PC-9 (cell line): ENCODE measurements around the gene MFAP2. TPM values are rescaled to one million over a fixed set of nuclear protein-coding genes. Genes with fewer than 3 reads are reported as not detected.

Source experiments
- BruUV-seq: library from RNA; stranded (reverse); fragments of 400-500 nt; replicated peaks from 2 replicates; lab custom pipeline; 2021; lab: Mats Ljungman, UMichigan
- CTCF ChIA-PET: fragments of 300-600 bp; sonication (Branson Sonifier 250); formaldehyde crosslinking; loops from one replicate; lab custom pipeline; 2022; ENCODE audit warnings: antibody characterized with exemption; lab: Charles Lee
- POLR2A ChIA-PET: fragments of 300-600 bp; sonication (Branson Sonifier 250); formaldehyde crosslinking; loops from one replicate; lab custom pipeline; 2022; ENCODE audit warnings: antibody characterized with exemption; ENCODE audit not compliant: unreplicated experiment; lab: Charles Lee
- DNase-seq, 2 experiments: peaks; one replicate each; pipeline versions ENCODE4 v3.0.0 to v3.0.0-alpha.2; 2015 to 2022; ENCODE audit warnings: mixed read lengths in 1 of 2
- H2AFZ ChIP-seq: fragments of 200-600 bp; sonication (generic); 2 replicates; pipeline ENCODE4 v1.8.1; 2017; ENCODE audit warnings: antibody characterized with exemption
- H3F3A ChIP-seq: fragments of 200-600 bp; sonication (generic); 2 replicates; pipeline ENCODE4 v1.8.1; 2017; ENCODE audit warnings: antibody characterized with exemption, mild to moderate bottlenecking, low read depth; ENCODE audit not compliant: insufficient read depth
- H3K27ac ChIP-seq: fragments of 200-600 bp; sonication (generic); 2 replicates; pipeline ENCODE4 v1.6.1; 2016; ENCODE audit warnings: mixed run types
- H3K27me3 ChIP-seq: fragments of 200-600 bp; sonication (generic); 2 replicates; pipeline ENCODE4 v1.6.1; 2016; ENCODE audit warnings: low read depth, mixed run types; ENCODE audit not compliant: insufficient read depth
- H3K36me3 ChIP-seq: fragments of 200-600 bp; sonication (generic); 2 replicates; pipeline ENCODE4 v1.6.1; 2016; ENCODE audit warnings: low read depth, mixed run types
- H3K4me1 ChIP-seq: fragments of 200-600 bp; sonication (generic); replicated peaks from 2 replicates; pipeline ENCODE4 v1.6.1; 2016; ENCODE audit warnings: mixed run types; ENCODE audit not compliant: insufficient read depth
- H3K4me2 ChIP-seq: fragments of 200-600 bp; sonication (generic); 2 replicates; pipeline ENCODE4 v1.6.1; 2017; ENCODE audit warnings: mixed run types
- H3K4me3 ChIP-seq: fragments of 200-600 bp; sonication (generic); 2 replicates; pipeline ENCODE4 v1.6.1; 2016; ENCODE audit warnings: mixed run types
- H3K79me2 ChIP-seq: fragments of 200-600 bp; sonication (generic); 2 replicates; pipeline ENCODE4 v1.6.1; 2017; ENCODE audit warnings: low read depth, mixed run types
- H3K9me2 ChIP-seq: fragments of 200-600 bp; sonication (generic); 2 replicates; pipeline ENCODE4 v1.8.1; 2017; ENCODE audit warnings: mild to moderate bottlenecking; ENCODE audit not compliant: insufficient read depth
- H3K9me3 ChIP-seq: fragments of 200-600 bp; sonication (generic); 2 replicates; pipeline ENCODE4 v1.8.1; 2016; ENCODE audit warnings: low read depth; ENCODE audit not compliant: insufficient read depth
- H4K20me1 ChIP-seq: fragments of 200-600 bp; sonication (generic); 2 replicates; pipeline ENCODE4 v1.8.1; 2017; ENCODE audit not compliant: insufficient read depth
- EZH2 ChIP-seq: fragments of 200-600 bp; sonication (generic); IDR thresholded peaks from 2 replicates; pipeline ENCODE4 v1.8.0; 2017; ENCODE audit warnings: antibody characterized with exemption, low read depth
- intact Hi-C: fragments of 100-400 bp; cut with micrococcal nuclease; formaldehyde crosslinking; loops from one replicate; pipeline ENCODE4 v1.10.0; 2022; ENCODE audit not compliant: unreplicated experiment
- total RNA-seq: library from RNA; stranded (reverse); gene quantifications from 2 replicates; pipeline ENCODE4 v1.2.3, GENCODE V29; 2021
- TF ChIP-seq, protein P1 (sequence below): fragments of 200-600 bp; sonication (generic); conservative IDR thresholded peaks from 2 replicates; pipeline ENCODE4 v1.6.1; 2017; ENCODE audit warnings: mixed run types, antibody characterized with exemption, mild to moderate bottlenecking, moderate library complexity

MFAP2 gene
- total RNA-seq, 1 experiment from 2014 or later: 6.3 TPM

DNA sequence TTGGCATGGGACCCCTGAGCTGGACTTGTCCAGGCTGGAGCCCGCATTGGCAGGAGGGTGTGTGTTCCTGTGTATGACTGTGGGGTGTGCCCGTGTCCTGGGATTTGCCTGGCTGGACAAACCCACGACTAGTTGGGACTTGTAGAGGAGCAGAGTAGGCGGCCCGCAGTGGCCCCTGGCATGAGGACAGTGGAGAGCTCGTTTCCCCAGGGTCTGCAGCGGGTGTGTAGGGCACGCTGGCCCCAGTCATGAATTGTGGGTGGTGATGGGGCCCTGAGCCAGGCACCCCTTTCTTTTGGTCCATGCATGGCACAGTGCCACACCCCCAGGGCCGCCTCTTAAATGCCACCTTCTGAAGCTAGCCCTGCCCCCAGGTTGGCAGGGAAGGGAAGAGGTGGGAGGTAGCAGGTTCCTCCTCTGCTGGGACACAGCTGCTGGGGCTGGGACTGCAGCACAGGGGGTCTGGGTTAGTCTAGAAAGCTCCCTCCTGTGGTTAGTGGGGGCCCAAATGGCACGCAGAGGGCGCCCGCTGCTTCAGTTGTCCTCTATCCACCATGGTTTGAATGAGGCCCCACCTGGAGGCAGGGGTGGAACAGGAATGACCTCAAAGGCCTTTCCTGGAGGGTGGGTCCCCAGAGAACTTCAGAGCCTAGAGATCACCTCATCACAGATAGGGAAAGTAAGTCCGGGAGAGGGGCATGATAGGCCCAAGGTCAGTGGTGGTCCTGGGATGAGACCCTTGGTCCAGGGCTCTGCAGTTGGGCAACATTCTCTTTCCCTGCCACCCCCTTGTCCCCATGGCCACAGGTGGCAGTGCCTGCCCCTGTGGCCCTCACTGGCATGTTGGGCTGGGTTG, 54.6 kb downstream of the MFAP2 start:
- BruUV-seq: no TSS peak
- H3K4me2 ChIP-seq: no peak overlapping the region
- no peak overlapping the region for H3K27ac ChIP-seq
- no peaks in the 10 kb centered on the region for H3K27me3 ChIP-seq
- H3K4me3 ChIP-seq: no peak overlapping the region
- no peaks in the 10 kb centered on the region for H4K20me1 ChIP-seq
- H2AFZ ChIP-seq: no peak overlapping the region
- CTCF ChIA-PET: no interaction called here
- H3K4me1 ChIP-seq: no peaks in the 10 kb centered on the region
- no peaks in the 10 kb centered on the region for H3K9me3 ChIP-seq
- H3K9me2 ChIP-seq: no peaks in the 10 kb centered on the region
- DNase-seq: no peak
- TF ChIP-seq, protein P1, sequence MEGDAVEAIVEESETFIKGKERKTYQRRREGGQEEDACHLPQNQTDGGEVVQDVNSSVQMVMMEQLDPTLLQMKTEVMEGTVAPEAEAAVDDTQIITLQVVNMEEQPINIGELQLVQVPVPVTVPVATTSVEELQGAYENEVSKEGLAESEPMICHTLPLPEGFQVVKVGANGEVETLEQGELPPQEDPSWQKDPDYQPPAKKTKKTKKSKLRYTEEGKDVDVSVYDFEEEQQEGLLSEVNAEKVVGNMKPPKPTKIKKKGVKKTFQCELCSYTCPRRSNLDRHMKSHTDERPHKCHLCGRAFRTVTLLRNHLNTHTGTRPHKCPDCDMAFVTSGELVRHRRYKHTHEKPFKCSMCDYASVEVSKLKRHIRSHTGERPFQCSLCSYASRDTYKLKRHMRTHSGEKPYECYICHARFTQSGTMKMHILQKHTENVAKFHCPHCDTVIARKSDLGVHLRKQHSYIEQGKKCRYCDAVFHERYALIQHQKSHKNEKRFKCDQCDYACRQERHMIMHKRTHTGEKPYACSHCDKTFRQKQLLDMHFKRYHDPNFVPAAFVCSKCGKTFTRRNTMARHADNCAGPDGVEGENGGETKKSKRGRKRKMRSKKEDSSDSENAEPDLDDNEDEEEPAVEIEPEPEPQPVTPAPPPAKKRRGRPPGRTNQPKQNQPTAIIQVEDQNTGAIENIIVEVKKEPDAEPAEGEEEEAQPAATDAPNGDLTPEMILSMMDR: no peak
- no peak for TF ChIP-seq EZH2
- H3K79me2 ChIP-seq: no peaks in the 10 kb centered on the region
- no peaks in the 10 kb centered on the region for H3K36me3 ChIP-seq
- no peaks in the 10 kb centered on the region for H3F3A ChIP-seq
- intact Hi-C loops: no loop called here
- POLR2A ChIA-PET: no interaction called here

DNA sequence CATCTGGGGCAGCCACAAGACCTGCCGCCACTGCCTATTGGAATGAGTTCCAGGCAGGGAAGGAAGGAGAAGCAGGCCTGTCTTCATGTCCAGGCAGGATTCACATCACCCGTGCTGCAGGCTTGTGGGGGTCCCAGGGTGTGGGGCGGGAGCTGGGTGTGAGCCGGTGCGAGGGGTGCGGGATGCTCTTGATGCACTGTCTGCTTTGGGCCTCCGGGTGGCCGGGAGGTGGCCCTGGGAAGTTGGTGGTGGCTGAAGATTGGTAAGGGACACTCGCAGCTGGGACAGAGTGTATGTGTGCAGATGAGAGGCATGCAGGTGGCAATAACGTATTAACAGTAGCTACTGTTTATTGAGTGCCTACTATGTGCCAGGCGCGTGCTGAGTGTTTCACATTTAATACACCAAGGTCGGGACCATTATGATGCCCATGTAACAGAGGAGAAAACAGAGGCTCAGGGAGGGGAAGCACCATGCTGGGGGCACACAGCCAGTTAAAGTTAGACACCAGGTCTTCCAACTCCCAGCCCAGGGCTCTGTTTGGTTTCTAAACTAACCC, 55.4 kb downstream of the MFAP2 start:
- no TSS peak for BruUV-seq
- H3K36me3 ChIP-seq: no peaks in the 10 kb centered on the region
- no peak overlapping the region for H3K27ac ChIP-seq
- H3K4me2 ChIP-seq: no peak overlapping the region
- intact Hi-C loops: no loop called here
- no peak for TF ChIP-seq EZH2
- TF ChIP-seq, protein P1: no peak
- ChIA-PET CTCF (no interaction called here), POLR2A (no interaction called here)
- H3K79me2 ChIP-seq: no peaks in the 10 kb centered on the region
- H3K27me3 ChIP-seq: no peaks in the 10 kb centered on the region
- no peak for DNase-seq
- H3K9me3 ChIP-seq: no peaks in the 10 kb centered on the region
- no peak overlapping the region for H3K4me3 ChIP-seq
- no peaks in the 10 kb centered on the region for H4K20me1 ChIP-seq
- H3K4me1 ChIP-seq: no peaks in the 10 kb centered on the region
- H2AFZ ChIP-seq: no peak overlapping the region
- no peaks in the 10 kb centered on the region for H3F3A ChIP-seq
- H3K9me2 ChIP-seq: no peaks in the 10 kb centered on the region

Other genes with a start within 250 kb of the MFAP2 start
- 1,333 and 3,235 TPM in 2 replicates for gene RNU1-4, start 240.1 kb downstream of the MFAP2 start, total RNA-seq
- gene RNU1-2, start 84.6 kb downstream of the MFAP2 start, total RNA-seq: 1,333 and 3,235 TPM in 2 replicates
- gene CROCC, start 58.7 kb downstream of the MFAP2 start, total RNA-seq: 18.4 and 18.9 TPM in 2 replicates
- gene ATP13A2, start 31.3 kb upstream of the MFAP2 start, total RNA-seq: 39.9 and 43.6 TPM in 2 replicates
- 101 and 123 TPM in 2 replicates for gene SDHB, start 73.4 kb upstream of the MFAP2 start, total RNA-seq
- 14.0 and 16.7 TPM in 2 replicates for gene PADI2, start 138.8 kb upstream of the MFAP2 start, total RNA-seq
- 27.7 and 28.3 TPM in 2 replicates for gene PADI1, start 224.5 kb upstream of the MFAP2 start, total RNA-seq